HUES48 (cell line): Measurements from ENCODE around the gene LEMD3.

Source experiments
- H3K27ac ChIP-seq: one replicate; pipeline ENCODE4 v1.7.0; 2013; ENCODE audit warnings: low read depth, low read length, inconsistent platforms
- H3K27me3 ChIP-seq: 2 replicates; pipeline ENCODE4 v1.6.1; 2013; ENCODE audit warnings: mild to moderate bottlenecking, low read length; ENCODE audit not compliant: control insufficient read depth, insufficient read depth
- H3K36me3 ChIP-seq: 2 replicates; pipeline ENCODE4 v1.6.1; 2013; ENCODE audit warnings: low read length; ENCODE audit not compliant: control insufficient read depth, insufficient read depth
- H3K4me1 ChIP-seq: 2 replicates; pipeline ENCODE4 v1.6.1; 2013; ENCODE audit warnings: mild to moderate bottlenecking, low read length; ENCODE audit not compliant: control insufficient read depth, insufficient read depth
- H3K4me3 ChIP-seq: 2 replicates; pipeline ENCODE4 v1.5.1; 2013; ENCODE audit warnings: mild to moderate bottlenecking, low read depth, low read length
- H3K9ac ChIP-seq: 2 replicates; pipeline ENCODE4 v1.6.1; 2013; ENCODE audit warnings: mild to moderate bottlenecking, low read depth, low read length, moderate library complexity
- H3K9me3 ChIP-seq: 2 replicates; pipeline ENCODE4 v1.6.1; 2013; ENCODE audit warnings: low read length; ENCODE audit not compliant: control insufficient read depth, insufficient read depth

The LEMD3 gene

GRCh38 chr12:65170209-65170881, 962 bp downstream of the LEMD3 start:
- Histone ChIP-seq H3K4me3 (peak overlapping the region; percentile 89), H3K9ac (peak overlapping the region; percentile 90), H3K4me1 (peaks cover 16% of the 10 kb centered on the region; the same call in 1 of the 2 replicates), H3K9me3 (0 out of 2 replicates have a peak, but pooled peaks cover 5% of the 10 kb centered on the region), H3K36me3 (peaks cover 21% of the 10 kb centered on the region), H3K27me3 (peaks cover 13% of the 10 kb centered on the region), H3K27ac (peak overlapping the region; percentile 93)

- H3K36me3 ChIP-seq: peaks cover 28% of the 10 kb centered on the region
- H3K4me3 ChIP-seq: peak overlapping the region; percentile 89
- H3K27me3 ChIP-seq: peaks cover 13% of the 10 kb centered on the region
- H3K4me1 ChIP-seq: peaks cover 16% of the 10 kb centered on the region; the same call in 1 of the 2 replicates
- H3K27ac ChIP-seq: no peak overlapping the region
- peak overlapping the region; percentile 90; the same call in 1 of the 2 replicates for H3K9ac ChIP-seq
- H3K9me3 ChIP-seq: 0 out of 2 replicates have a peak, but pooled peaks cover 5% of the 10 kb centered on the region
Measured at GRCh38 chr12:65171073-65171472, 1.7 kb downstream of the LEMD3 start.

- H3K9ac ChIP-seq: no peak overlapping the region
Measured at GRCh38 chr12:65171870-65172269, 2.5 kb downstream of the LEMD3 start.

GRCh38 chr12:65175385-65175784, 6.0 kb downstream of the LEMD3 start:
- no peaks in the 10 kb centered on the region for H3K9me3 ChIP-seq
- H3K27me3 ChIP-seq: no peaks in the 10 kb centered on the region
- peaks cover 16% of the 10 kb centered on the region; the same call in 1 of the 2 replicates for H3K4me1 ChIP-seq
- H3K27ac ChIP-seq: no peak overlapping the region
- no peak overlapping the region for H3K9ac ChIP-seq
- H3K4me3 ChIP-seq: no peak overlapping the region
- H3K36me3 ChIP-seq: peaks cover 51% of the 10 kb centered on the region

More at GRCh38 chr12:65171870-65172269, 2.5 kb downstream of the LEMD3 start:
- 0 out of 2 replicates have a peak, but pooled peaks cover 5% of the 10 kb centered on the region for H3K9me3 ChIP-seq
- peaks cover 16% of the 10 kb centered on the region; the same call in 1 of the 2 replicates for H3K4me1 ChIP-seq
- no peak overlapping the region for H3K27ac ChIP-seq
- peaks cover 36% of the 10 kb centered on the region for H3K36me3 ChIP-seq
- H3K27me3 ChIP-seq: peaks cover 13% of the 10 kb centered on the region
- peak overlapping the region; percentile 89 for H3K4me3 ChIP-seq

GRCh38 chr12:65182012-65182739, 12.8 kb downstream of the LEMD3 start:
- H3K27ac ChIP-seq: no peak overlapping the region
- no peaks in the 10 kb centered on the region for H3K9me3 ChIP-seq
- no peaks in the 10 kb centered on the region for H3K27me3 ChIP-seq
- H3K4me3 ChIP-seq: no peak overlapping the region
- no peak overlapping the region for H3K9ac ChIP-seq
- H3K4me1 ChIP-seq: no peaks in the 10 kb centered on the region
- peaks cover 16% of the 10 kb centered on the region for H3K36me3 ChIP-seq

GRCh38 chr12:65184176-65184857, 14.9 kb downstream of the LEMD3 start:
- Histone ChIP-seq H3K9ac (no peak overlapping the region), H3K27me3 (no peaks in the 10 kb centered on the region), H3K36me3 (0 out of 2 replicates have a peak, but pooled peaks cover 3% of the 10 kb centered on the region), H3K4me1 (no peaks in the 10 kb centered on the region), H3K9me3 (no peaks in the 10 kb centered on the region), H3K27ac (no peak overlapping the region), H3K4me3 (no peak overlapping the region)

- Histone ChIP-seq H3K36me3 (0 out of 2 replicates have a peak, but pooled peaks cover 3% of the 10 kb centered on the region), H3K4me1 (no peaks in the 10 kb centered on the region), H3K9ac (no peak overlapping the region), H3K4me3 (no peak overlapping the region), H3K27ac (no peak overlapping the region), H3K9me3 (no peaks in the 10 kb centered on the region), H3K27me3 (no peaks in the 10 kb centered on the region)
Measured at GRCh38 chr12:65184858-65185229, 15.5 kb downstream of the LEMD3 start.

- Histone ChIP-seq H3K9ac (no peak overlapping the region), H3K9me3 (no peaks in the 10 kb centered on the region), H3K27me3 (no peaks in the 10 kb centered on the region), H3K27ac (no peak overlapping the region), H3K4me1 (peaks cover 6% of the 10 kb centered on the region; the same call in 1 of the 2 replicates), H3K4me3 (no peak overlapping the region), H3K36me3 (no peaks in the 10 kb centered on the region)
Measured at GRCh38 chr12:65187665-65188064, 18.3 kb downstream of the LEMD3 start.

GRCh38 chr12:65188179-65188701, 18.9 kb downstream of the LEMD3 start:
- H3K9ac ChIP-seq: no peak overlapping the region
- H3K27me3 ChIP-seq: no peaks in the 10 kb centered on the region
- H3K4me1 ChIP-seq: peaks cover 6% of the 10 kb centered on the region; the same call in 1 of the 2 replicates
- H3K4me3 ChIP-seq: no peak overlapping the region
- H3K9me3 ChIP-seq: no peaks in the 10 kb centered on the region
- H3K27ac ChIP-seq: no peak overlapping the region
- H3K36me3 ChIP-seq: no peaks in the 10 kb centered on the region

GRCh38 chr12:65189028-65189718, 19.8 kb downstream of the LEMD3 start:
- Histone ChIP-seq H3K4me1 (peaks cover 6% of the 10 kb centered on the region; the same call in 1 of the 2 replicates), H3K9me3 (no peaks in the 10 kb centered on the region), H3K36me3 (no peaks in the 10 kb centered on the region), H3K27me3 (no peaks in the 10 kb centered on the region), H3K9ac (no peak overlapping the region), H3K27ac (no peak overlapping the region), H3K4me3 (no peak overlapping the region)
